Measurements from ENCODE around the gene ZNF236.

- TF ChIP-seq, protein P1, sequence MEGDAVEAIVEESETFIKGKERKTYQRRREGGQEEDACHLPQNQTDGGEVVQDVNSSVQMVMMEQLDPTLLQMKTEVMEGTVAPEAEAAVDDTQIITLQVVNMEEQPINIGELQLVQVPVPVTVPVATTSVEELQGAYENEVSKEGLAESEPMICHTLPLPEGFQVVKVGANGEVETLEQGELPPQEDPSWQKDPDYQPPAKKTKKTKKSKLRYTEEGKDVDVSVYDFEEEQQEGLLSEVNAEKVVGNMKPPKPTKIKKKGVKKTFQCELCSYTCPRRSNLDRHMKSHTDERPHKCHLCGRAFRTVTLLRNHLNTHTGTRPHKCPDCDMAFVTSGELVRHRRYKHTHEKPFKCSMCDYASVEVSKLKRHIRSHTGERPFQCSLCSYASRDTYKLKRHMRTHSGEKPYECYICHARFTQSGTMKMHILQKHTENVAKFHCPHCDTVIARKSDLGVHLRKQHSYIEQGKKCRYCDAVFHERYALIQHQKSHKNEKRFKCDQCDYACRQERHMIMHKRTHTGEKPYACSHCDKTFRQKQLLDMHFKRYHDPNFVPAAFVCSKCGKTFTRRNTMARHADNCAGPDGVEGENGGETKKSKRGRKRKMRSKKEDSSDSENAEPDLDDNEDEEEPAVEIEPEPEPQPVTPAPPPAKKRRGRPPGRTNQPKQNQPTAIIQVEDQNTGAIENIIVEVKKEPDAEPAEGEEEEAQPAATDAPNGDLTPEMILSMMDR (IDR thresholded peaks at IDR 0.05; ENCODE audit: poor library complexity) = no peak
- TF ChIP-seq EZH2 (IDR thresholded peaks at IDR 0.05; ENCODE audit: borderline replicate concordance) = no peak
Measured at GRCh38 chr18:76914314-76914713, 92.0 kb downstream of the ZNF236 start.
